Fibroblast of lung (primary cell): ENCODE measurements around the gene VARS2.

Source experiments
- EZH2 ChIP-seq: IDR thresholded peaks from 2 replicates; pipeline ENCODE4 v1.5.1; 2012; ENCODE audit warnings: low read length, control low read depth, mild to moderate bottlenecking; ENCODE audit errors: missing control alignments
- TF ChIP-seq, protein P1 (sequence below), 2 donors: IDR thresholded peaks in 1 of 2; conservative IDR thresholded peaks in 1 of 2; 1 replicate in 1 of 2; 2 replicates in 1 of 2; pipeline ENCODE4 v1.5.1; 2011 to 2012; ENCODE audit warnings: low read length in 2 of 2, control low read depth in 1 of 2, inconsistent platforms in 1 of 2, low read depth in 1 of 2, mild to moderate bottlenecking in 1 of 2

DNA sequence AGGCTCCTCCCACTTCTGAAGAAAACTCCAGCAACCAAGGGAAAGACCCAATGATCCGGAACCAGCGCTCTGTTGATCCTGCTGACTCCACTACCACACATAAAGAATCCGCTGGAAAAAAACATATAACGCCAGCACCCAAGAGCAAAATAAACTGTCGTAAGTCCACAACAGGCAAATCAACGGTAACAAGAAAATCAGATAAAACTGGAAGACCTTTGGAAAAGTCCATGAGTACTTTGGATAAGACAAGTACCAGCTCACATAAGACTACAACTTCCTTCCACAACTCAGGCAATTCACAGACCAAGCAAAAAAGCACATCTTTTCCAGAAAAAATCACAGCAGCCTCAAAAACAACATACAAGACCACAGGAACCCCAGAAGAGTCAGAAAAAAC is 34.8 kb downstream of the VARS2 start:
- TF ChIP-seq, protein P1, sequence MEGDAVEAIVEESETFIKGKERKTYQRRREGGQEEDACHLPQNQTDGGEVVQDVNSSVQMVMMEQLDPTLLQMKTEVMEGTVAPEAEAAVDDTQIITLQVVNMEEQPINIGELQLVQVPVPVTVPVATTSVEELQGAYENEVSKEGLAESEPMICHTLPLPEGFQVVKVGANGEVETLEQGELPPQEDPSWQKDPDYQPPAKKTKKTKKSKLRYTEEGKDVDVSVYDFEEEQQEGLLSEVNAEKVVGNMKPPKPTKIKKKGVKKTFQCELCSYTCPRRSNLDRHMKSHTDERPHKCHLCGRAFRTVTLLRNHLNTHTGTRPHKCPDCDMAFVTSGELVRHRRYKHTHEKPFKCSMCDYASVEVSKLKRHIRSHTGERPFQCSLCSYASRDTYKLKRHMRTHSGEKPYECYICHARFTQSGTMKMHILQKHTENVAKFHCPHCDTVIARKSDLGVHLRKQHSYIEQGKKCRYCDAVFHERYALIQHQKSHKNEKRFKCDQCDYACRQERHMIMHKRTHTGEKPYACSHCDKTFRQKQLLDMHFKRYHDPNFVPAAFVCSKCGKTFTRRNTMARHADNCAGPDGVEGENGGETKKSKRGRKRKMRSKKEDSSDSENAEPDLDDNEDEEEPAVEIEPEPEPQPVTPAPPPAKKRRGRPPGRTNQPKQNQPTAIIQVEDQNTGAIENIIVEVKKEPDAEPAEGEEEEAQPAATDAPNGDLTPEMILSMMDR (conservative IDR thresholded peaks at IDR 0.05 in 1 of 2, IDR thresholded peaks at IDR 0.05 in 1 of 2; ENCODE audit: low read depth in 1 of 2, low read length in 2 of 2), result no peak
- TF ChIP-seq EZH2, result no peak
